ENCODE data around the gene LMOD3.

LMOD3 gene

DNA sequence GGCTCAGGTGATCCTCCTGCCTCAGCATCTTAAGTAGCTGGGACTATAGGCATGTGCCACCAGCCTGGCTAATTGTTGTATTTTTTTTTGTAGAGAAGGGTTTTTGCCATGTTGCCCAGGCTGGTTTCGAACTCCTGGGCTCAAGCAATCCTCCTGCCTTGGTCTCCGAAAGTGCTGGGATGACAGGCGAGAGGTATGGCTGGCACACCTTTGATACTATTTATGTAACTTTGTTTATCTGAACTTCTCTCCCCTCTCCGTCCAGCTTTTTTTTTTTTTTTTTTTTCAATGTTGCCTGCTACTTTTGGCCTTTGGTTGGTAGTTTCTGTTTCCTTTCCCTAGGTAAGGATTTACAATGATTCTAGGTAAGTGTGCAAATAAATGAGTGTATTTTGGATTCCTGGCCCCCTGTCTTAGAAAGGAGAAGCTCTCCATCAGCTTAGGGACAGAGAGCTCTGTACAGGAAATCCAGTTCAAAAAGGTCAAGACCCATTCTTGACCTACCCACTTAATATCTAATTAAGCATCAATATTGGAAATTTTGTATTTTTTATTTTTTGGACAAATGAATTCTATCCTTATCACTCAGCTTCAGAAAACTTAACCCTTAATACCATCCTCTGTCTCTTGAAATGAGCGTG is 30.9 kb downstream of the LMOD3 start:
- H3K4me3 Mint-ChIP-seq = peak overlapping the region; percentile 75
- peaks cover 90% of the 10 kb centered on the region for H3K4me1 Mint-ChIP-seq (ENCODE audit: low read depth)
- H3K9me3 Mint-ChIP-seq (ENCODE audit: low read depth) = no peaks in the 10 kb centered on the region
- no peaks in the 10 kb centered on the region for H3K27me3 Mint-ChIP-seq
- peak overlapping the region; percentile 94 for H3K27ac Mint-ChIP-seq
- peaks cover 3% of the 10 kb centered on the region for H3K36me3 Mint-ChIP-seq

DNA sequence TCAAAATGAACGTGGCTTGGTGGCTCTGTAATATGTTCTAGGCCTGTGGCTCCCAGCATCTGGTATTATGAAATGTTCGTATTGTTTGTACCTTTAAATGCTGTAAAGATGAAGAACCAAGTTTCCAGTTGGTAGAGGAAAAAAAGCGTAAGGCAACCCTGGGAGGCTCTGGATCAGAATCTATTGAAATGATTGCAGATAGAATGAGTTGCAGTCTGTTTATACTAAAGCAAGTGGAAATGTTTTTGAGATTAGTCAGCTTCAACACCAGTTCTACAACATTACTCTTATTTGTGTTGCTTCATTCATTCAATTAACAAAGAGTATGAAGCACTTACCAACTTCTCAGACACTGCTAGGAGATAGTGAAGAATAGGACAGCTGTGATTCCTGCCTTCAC is 32.4 kb downstream of the LMOD3 start:
- H3K27ac Mint-ChIP-seq = peak overlapping the region; percentile 86
- H3K4me3 Mint-ChIP-seq = peak overlapping the region; percentile 66
- no peaks in the 10 kb centered on the region for H3K27me3 Mint-ChIP-seq
- no peaks in the 10 kb centered on the region for H3K9me3 Mint-ChIP-seq (ENCODE audit: low read depth)
- peaks cover 82% of the 10 kb centered on the region for H3K4me1 Mint-ChIP-seq (ENCODE audit: low read depth)
- H3K36me3 Mint-ChIP-seq = no peaks in the 10 kb centered on the region

DNA sequence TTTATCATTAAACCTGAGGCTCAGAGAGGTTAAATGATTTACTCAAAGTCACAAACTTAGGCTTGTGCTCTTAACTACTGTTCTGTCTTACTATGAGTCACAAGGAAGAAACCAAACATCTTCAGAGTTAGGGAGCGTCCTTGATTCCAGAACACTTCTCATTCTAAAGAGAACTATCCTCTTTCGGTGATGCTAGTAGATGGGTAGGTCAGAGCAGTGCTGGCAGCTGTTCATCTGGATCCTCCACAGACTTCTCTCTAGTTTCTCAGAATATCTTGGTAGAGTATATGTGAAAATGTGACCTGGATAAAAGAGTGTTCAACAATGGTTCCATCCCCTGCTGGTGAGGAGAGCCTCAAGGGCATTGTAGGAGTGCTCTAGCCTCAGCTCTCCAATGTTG is 34.3 kb downstream of the LMOD3 start:
- no peaks in the 10 kb centered on the region for H3K36me3 Mint-ChIP-seq
- peaks cover 80% of the 10 kb centered on the region for H3K4me1 Mint-ChIP-seq (ENCODE audit: low read depth)
- no peaks in the 10 kb centered on the region for H3K9me3 Mint-ChIP-seq (ENCODE audit: low read depth)
- H3K4me3 Mint-ChIP-seq = peak overlapping the region; percentile 81
- H3K27me3 Mint-ChIP-seq = no peaks in the 10 kb centered on the region
- H3K27ac Mint-ChIP-seq = peak overlapping the region; percentile 86

DNA sequence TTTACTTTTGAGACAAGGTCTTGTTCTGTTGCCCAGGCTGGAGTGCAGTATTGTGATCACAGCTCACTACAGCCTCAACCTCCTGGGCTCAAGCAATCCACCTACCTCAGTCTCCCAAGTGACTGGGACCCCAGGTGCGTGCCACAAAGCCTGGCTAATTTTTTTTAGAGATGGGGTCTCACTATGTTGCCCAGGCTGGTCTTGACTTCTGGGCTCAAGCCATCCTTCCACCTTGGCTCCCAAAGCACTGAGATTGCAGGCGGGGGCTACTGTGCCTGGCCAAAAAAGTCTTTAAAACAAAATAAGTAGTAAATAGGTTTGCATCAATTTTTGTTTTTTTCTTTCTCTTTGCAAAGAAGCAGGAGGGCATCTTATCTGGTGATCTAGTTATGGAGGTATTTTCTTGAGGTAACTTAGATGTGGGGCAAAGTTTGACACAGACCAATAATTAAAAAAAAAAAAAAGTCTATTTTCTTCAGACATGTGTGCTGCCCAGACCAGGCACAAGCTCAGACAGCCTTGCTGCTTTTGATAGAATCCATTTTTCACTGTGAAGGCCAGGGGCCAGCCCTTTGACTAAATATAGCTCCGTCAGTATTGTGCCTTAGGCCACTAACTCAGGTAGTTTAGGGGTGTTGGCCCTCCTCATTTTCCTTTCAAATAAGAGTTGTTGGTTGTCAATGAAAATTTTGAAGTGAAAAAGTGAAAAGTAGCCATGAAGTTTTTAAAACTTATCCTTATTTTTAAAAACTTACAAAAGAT is 35.2 kb downstream of the LMOD3 start:
- Mint-ChIP-seq H3K27me3 (no peaks in the 10 kb centered on the region), H3K9me3 (ENCODE audit: low read depth) (no peaks in the 10 kb centered on the region), H3K4me3 (peak overlapping the region; percentile 81), H3K36me3 (no peaks in the 10 kb centered on the region), H3K4me1 (ENCODE audit: low read depth) (peaks cover 82% of the 10 kb centered on the region), H3K27ac (peak overlapping the region; percentile 80)

DNA sequence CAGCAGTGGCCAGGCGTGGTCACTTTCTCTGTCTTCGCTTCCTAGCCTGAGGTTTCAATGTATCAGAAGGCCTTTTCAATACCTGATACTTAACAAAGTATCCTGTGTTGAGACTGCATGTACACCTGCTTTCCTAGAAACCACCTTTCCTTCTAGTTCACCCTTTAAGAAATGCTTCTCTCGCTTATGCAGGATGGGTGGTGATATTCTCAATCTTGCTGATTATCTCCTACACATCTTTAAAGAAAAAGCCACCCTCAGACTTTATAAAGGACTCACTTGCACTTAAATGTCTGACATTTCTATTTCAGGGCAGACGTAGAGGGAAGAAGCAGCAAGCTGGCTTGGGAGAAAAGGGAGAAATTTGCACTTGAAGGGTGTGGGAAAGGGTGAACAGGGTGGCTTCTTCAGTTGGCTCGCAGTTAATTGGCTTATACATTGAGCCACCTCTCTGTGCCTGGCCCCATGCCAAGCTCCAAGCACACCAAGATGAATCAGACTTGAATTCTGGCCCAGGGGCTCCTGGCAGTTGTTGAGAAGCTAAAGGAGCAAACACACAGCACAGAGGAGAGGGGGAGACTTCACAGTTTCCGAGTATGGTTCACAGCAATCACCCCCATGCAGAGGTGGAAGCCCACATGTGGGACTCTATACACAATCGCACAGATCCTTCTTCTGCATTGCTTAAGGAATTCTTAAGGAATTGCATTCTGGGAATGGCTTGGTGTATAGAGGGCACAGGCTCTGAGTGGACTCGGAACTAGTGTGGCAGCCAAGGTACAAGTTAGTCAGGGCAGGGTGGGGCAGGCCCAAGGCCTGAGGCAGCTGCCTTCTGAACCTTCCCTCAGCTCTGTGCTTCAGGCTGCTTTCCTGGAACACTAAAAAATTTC is 36.3 kb downstream of the LMOD3 start:
- H3K27ac Mint-ChIP-seq = peak overlapping the region; percentile 99
- H3K36me3 Mint-ChIP-seq = no peaks in the 10 kb centered on the region
- no peaks in the 10 kb centered on the region for H3K9me3 Mint-ChIP-seq (ENCODE audit: low read depth)
- H3K4me3 Mint-ChIP-seq = peak overlapping the region; percentile 96
- H3K27me3 Mint-ChIP-seq = no peaks in the 10 kb centered on the region
- peaks cover 82% of the 10 kb centered on the region for H3K4me1 Mint-ChIP-seq (ENCODE audit: low read depth)

DNA sequence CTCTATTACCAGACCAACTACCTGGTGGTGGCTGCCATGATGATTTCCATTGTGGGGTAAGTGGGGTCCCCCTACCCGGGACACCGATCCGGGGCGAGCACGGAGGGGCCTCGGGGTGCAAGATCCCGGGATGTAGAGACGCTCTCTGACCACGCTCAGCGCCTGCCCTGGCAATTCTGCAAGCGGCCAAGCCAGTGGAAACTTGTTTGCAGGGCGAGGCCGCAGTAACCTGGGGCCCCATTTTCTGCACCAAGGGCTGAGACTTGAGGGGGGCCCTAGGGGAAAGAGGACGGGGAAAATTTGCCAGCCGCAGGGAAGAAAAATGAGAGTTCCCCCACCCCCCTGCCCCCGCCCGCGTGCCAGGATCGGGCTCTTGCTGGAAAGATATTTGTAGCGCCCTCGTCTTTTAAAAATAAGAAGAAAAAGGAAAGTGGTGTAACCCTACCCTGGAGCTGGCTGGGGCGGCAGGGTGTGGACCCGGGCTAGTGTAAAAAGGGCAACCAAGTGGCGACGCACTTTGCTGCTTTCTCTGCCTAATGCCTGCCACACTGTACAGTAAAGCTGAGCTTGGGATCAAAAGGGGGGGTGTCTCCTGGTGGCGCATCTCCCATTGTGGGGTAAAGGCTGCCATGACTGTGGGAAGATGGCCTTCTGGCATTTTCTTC is 37.1 kb downstream of the LMOD3 start:
- peak overlapping the region; percentile 96 for H3K4me3 Mint-ChIP-seq
- peak overlapping the region; percentile 99 for H3K27ac Mint-ChIP-seq
- no peaks in the 10 kb centered on the region for H3K27me3 Mint-ChIP-seq
- no peaks in the 10 kb centered on the region for H3K9me3 Mint-ChIP-seq (ENCODE audit: low read depth)
- no peaks in the 10 kb centered on the region for H3K36me3 Mint-ChIP-seq
- H3K4me1 Mint-ChIP-seq (ENCODE audit: low read depth) = peaks cover 83% of the 10 kb centered on the region

DNA sequence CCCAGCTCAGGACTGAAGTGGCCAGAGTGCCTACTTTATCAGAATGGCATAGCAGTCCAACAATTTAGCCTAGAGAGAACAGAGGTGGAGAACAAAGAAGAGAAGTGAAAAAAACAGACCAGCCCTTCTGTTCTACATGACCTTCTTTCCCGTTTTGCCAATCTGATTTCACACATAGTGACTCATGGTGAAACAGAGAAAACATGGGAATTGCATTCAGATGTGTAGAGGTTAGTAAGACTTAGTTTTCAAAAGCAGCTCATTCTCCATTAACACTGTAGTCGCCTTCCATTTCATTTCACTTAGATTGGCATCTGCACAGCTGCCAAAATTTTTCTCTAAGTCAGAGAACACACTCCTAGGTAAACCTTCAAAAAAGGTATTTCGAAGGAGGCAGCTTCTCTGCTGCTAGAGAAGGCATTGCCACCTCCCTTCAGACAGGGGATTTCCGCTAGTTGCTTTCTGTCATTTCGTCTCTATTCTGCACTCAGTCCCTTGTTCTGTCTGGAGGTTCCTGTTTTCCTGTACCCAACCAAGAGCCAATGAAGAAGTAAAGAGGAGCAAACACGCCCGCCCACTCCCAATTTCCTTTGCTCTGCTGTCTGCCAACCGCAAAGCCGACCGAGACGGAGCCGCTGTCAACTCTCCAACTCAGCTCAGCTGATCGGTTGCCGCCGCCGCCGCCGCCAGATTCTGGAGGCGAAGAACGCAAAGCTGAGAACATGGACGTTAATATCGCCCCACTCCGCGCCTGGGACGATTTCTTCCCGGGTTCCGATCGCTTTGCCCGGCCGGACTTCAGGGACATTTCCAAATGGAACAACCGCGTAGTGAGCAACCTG is 37.8 kb downstream of the LMOD3 start, which contains the start of gene ARL6IP5:
ARL6IP5 (plus strand) TSS at position 612 of the 842 bp plus-strand sequence; CDS start at position 723, 111 bp downstream.
- Mint-ChIP-seq H3K4me1 (ENCODE audit: low read depth) (peaks cover 78% of the 10 kb centered on the region), H3K27me3 (no peaks in the 10 kb centered on the region), H3K9me3 (ENCODE audit: low read depth) (no peaks in the 10 kb centered on the region), H3K36me3 (no peaks in the 10 kb centered on the region), H3K4me3 (peak within 1 kb of the TSS; percentile 96), H3K27ac (peak within 1 kb of the TSS; percentile 99)

DNA sequence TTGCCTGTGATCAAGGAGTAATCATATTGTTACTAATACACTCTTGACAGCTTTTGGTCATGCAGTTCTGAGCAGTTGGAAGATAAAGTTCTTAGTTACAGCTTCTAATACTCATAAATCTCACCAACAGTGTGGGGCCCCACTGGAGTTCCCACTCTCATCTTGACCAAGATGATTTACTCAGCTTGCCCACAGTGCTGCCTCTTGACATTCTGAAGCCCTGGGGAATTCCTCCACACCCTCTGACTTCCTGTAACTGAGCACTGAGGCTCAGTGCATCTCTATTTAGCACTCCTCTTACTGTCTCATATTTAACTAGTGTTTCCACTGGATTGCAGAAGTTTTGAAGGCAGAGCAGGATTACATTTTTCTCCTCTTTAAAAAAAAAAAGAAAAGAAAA is 39.6 kb downstream of the LMOD3 start:
- Mint-ChIP-seq H3K4me3 (peak overlapping the region; percentile 96), H3K4me1 (ENCODE audit: low read depth) (peaks cover 78% of the 10 kb centered on the region), H3K27me3 (no peaks in the 10 kb centered on the region), H3K27ac (peak overlapping the region; percentile 99), H3K9me3 (ENCODE audit: low read depth) (no peaks in the 10 kb centered on the region), H3K36me3 (no peaks in the 10 kb centered on the region)

DNA sequence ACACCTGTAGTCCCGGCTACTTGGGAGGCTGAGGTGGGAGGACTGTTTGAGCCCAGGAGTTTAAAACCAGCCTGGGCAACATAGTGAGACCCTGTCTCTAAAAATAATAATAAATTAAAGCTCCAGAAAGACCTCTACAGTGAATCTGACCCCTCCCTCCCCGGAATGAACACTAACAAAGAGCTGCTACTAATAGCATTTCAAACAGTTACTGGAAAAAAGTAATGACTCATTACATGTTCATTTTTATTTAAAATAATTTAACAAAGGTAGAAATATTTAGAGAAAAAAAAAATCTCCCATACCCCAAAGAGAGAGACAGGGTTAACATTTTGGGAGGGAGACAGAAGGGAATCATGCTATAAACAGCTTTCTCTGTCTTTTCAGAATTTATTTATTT is 40.0 kb downstream of the LMOD3 start:
- Mint-ChIP-seq H3K36me3 (no peaks in the 10 kb centered on the region), H3K27me3 (no peaks in the 10 kb centered on the region), H3K4me1 (ENCODE audit: low read depth) (peaks cover 80% of the 10 kb centered on the region), H3K27ac (peak overlapping the region; percentile 99), H3K9me3 (ENCODE audit: low read depth) (no peaks in the 10 kb centered on the region), H3K4me3 (peak overlapping the region; percentile 96)

DNA sequence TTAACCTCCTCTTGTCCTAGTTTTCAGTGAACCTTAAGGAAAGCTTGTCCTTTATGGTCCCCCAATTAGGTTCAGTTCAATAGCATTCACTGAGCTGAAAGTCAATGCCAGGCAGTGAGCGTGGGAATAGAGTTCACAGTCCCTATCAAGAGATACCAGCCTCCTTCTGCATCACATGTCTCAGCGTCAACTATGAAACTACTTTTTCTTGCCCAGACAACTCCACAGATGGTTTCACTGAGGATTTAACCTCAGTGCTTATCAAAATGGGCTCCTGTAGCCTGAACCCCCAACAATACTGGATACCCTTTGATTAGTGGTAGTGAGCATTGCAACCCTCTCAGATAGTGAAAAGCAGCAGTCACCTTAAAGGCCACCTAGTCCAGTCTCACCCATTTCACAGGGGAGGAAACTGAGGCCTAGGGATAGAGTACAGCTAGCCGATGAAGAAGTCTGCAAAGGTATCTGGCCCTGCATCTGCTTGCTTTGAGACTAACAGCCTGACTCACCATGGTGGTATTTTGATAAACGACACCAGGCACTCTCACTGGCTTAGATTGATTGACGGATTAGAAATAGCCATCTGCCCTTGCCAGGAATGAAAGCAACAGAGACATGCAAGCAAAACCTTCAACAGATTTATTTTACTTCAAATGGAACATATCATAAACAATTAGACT is 40.7 kb downstream of the LMOD3 start:
- Mint-ChIP-seq H3K36me3 (peaks cover 2% of the 10 kb centered on the region), H3K27me3 (no peaks in the 10 kb centered on the region)

DNA sequence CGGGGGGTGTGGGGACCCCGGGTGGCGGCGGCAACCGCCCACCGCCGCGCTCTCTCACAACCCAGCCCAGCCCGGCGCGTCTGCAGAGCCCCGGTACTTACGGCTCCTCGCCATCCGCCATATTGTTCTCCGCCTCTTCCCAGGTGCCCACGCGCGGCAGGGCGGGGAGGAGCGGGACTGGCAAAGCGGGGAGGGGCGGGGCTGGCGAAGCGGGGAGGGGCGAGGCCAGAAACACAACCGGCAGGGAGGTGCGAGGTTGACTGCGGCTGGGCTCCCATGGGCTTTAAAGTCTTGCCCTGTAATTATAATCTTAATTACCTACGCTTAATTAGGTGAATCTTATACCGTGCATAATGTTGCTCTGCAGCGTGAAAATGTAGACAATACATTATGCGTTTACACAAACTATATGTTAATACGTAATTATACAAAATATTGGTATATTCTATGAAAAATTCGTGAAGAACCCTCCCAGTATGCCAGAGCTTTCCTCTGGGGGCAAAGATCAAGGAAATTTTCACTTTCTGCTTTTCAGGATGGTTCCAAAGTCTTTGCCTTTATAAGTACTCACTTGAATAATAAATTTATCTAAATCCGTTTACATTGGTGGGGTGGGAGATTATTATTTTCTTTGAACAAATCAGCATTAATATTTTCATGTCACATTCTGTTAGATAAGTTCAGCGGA is 42.0 kb downstream of the LMOD3 start, which contains the start of gene UBA3:
UBA3 (minus strand) TSS at position 133 of the 688 bp plus-strand sequence; CDS start at position 121, 12 bp downstream.
- Mint-ChIP-seq H3K27ac (peak within 1 kb of the TSS; percentile 99), H3K9me3 (ENCODE audit: low read depth) (no peaks in the 10 kb centered on the region), H3K4me3 (peak within 1 kb of the TSS; percentile 97), H3K36me3 (peaks cover 2% of the 10 kb centered on the region), H3K27me3 (no peaks in the 10 kb centered on the region), H3K4me1 (ENCODE audit: low read depth) (peaks cover 76% of the 10 kb centered on the region)

More for the DNA sequence above, 40.7 kb downstream of the LMOD3 start:
- peak overlapping the region; percentile 99 for H3K27ac Mint-ChIP-seq
- H3K4me3 Mint-ChIP-seq = peak overlapping the region; percentile 96
- peaks cover 79% of the 10 kb centered on the region for H3K4me1 Mint-ChIP-seq (ENCODE audit: low read depth)
- no peaks in the 10 kb centered on the region for H3K9me3 Mint-ChIP-seq (ENCODE audit: low read depth)

DNA sequence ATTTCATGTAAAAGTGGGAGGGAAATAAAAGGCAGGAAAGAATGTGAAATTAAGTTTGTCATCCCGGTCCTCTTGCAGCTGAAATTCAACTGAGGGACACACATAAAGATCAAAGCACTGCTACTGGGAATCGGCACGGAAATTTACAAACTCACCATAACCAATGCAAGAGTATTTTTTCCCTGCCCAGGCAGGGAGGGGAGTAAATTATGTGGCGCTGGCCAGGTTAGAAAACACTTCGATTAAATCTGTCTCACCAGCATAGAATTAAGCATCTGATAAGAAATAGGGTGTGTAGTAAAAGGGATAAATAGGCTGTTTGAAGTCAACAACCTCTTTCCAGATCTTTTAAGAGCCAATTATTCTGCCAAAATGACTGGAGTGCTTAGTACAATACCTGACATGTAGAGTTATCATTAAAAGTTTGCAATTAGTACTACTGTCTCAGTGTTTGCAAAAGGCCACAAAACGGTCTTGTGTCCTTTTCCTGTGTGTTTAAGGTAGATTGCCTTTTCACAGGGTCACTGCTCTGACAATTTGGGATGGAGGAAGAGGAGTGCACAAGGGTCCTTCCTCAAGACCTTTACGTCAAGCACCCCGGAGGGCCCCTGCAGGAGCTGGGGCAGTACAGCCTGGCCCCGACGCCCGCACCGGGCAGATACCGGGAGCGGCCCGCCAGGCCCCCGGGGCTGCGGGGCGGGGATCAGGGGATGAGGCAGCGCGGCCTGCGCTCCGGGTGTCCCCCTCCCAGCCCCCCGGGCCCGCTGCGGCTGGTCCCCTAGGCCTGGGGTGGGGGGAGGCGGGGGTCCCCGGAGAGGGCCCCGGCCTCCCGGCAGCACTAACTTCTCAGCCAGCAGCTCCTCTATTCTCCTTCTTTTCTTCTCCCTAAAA is 42.9 kb downstream of the LMOD3 start:
- Mint-ChIP-seq H3K4me3 (peak overlapping the region; percentile 97), H3K9me3 (ENCODE audit: low read depth) (no peaks in the 10 kb centered on the region), H3K36me3 (peaks cover 2% of the 10 kb centered on the region), H3K27ac (peak overlapping the region; percentile 91), H3K4me1 (ENCODE audit: low read depth) (peaks cover 72% of the 10 kb centered on the region), H3K27me3 (no peaks in the 10 kb centered on the region)
